Colonic mucosa (tissue), 4 donors: ENCODE measurements around the gene PSME2. TPM values are rescaled to one million over a fixed set of nuclear protein-coding genes. Genes with fewer than 3 reads are reported as not detected.

Experiments used
- DNase-seq: peaks from one replicate; pipeline ENCODE4 v3.0.0-alpha.2; 2020
- H3K27ac ChIP-seq: fragments of 200-600 bp; one replicate; pipeline ENCODE4 v1.8.0; 2021
- H3K27me3 ChIP-seq: fragments of 200-600 bp; one replicate; pipeline ENCODE4 v1.8.0; 2021
- H3K36me3 ChIP-seq: fragments of 200-600 bp; one replicate; pipeline ENCODE4 v1.8.0; 2021
- H3K4me1 ChIP-seq: fragments of 200-600 bp; one replicate; pipeline ENCODE4 v1.8.0; 2021; ENCODE audit warnings: mild to moderate bottlenecking
- H3K4me3 ChIP-seq: fragments of 200-600 bp; one replicate; pipeline ENCODE4 v1.8.0; 2021
- H3K9ac ChIP-seq, 2 donors: one replicate each; pipeline ENCODE4 v1.7.0; 2013; ENCODE audit warnings: control low read depth in 2 of 2, low read depth in 2 of 2, low read length in 2 of 2
- H3K9me3 ChIP-seq: fragments of 200-600 bp; one replicate; pipeline ENCODE4 v1.8.0; 2021
- intact Hi-C: fragments of 100-400 bp; cut with DNase I; formaldehyde crosslinking; loops from one replicate; pipeline ENCODE4 v1.14.1; 2022
- total RNA-seq, 2 donors: library from RNA; stranded (reverse); fragmentation: NEBNext Ultra II Directional in 1 of 2; extraction: Animal tissue kit (Norgen Biotek cat#: 25700) in 1 of 2; gene quantifications; one replicate each; pipeline ENCODE4 v1.2.1, GENCODE V29; 2021
- TF ChIP-seq, protein P1 (sequence below): fragments of 200-600 bp; IDR thresholded peaks from one replicate; pipeline ENCODE4 v1.8.0; 2022; ENCODE audit warnings: antibody characterized with exemption, mild to moderate bottlenecking
- donor health status: healthy.
- donor health status: DM: no; HTN: no; CAD: no.
- donor health status: DM: no; HTN: no; CAD: no.

PSME2 gene
- total RNA-seq, 2 donors from 2014 or later = 151 to 320 TPM

GRCh38 chr14:24172261-24172860, 26.0 kb upstream of the PSME2 start:
- TF ChIP-seq, protein P1, sequence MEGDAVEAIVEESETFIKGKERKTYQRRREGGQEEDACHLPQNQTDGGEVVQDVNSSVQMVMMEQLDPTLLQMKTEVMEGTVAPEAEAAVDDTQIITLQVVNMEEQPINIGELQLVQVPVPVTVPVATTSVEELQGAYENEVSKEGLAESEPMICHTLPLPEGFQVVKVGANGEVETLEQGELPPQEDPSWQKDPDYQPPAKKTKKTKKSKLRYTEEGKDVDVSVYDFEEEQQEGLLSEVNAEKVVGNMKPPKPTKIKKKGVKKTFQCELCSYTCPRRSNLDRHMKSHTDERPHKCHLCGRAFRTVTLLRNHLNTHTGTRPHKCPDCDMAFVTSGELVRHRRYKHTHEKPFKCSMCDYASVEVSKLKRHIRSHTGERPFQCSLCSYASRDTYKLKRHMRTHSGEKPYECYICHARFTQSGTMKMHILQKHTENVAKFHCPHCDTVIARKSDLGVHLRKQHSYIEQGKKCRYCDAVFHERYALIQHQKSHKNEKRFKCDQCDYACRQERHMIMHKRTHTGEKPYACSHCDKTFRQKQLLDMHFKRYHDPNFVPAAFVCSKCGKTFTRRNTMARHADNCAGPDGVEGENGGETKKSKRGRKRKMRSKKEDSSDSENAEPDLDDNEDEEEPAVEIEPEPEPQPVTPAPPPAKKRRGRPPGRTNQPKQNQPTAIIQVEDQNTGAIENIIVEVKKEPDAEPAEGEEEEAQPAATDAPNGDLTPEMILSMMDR = no peak
- Histone ChIP-seq H3K9ac (peak overlapping the region in 1 of 2 donors; percentile 12), H3K9me3 (no peaks in the 10 kb centered on the region), H3K27me3 (no peaks in the 10 kb centered on the region), H3K36me3 (peaks cover 6% of the 10 kb centered on the region), H3K4me1 (no peaks in the 10 kb centered on the region), H3K4me3 (peak overlapping the region; percentile 25), H3K27ac (no peak overlapping the region)
- intact Hi-C loops = no loop called here
- DNase-seq = no peak

DNA sequence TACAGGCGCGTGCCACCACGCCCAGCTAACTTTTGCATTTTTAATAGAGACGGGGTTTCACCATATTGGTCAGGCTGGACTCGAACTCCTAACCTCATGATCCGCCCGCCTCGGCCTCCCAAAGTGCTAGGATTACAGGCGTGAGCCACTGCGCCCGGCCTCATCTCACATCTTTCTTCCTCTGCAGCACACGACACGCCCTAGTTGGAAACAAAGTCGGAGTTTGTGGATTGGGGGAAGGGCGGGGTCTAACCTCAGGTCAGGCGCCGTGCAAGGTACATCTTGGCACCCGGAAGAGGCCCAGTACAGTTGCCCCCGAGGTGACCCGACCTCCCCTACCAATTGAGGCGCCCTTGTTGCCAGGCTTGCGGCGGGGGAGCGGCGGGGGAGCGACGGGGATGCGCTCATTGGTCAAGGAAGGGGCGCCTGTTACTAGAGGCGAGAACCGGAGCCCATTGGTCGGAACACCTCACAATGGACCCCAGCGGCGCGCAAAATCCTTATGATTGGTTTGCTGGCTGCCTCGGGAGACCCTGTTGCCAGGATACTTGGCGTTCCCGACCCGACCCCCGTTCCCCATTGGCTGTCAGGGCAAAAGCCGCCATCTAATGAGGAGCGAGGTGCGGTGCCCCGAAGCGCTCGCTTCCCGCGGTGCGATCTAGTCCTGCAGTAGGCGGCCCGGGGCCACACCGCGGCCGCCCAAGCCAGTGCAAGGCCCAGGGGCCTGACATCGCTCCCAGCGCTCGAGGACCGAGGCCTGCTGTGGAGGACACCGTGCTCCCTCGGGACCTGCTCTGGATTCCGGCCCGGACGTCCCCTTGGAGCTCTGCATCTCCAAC, 25.2 kb upstream of the PSME2 start, which contains the start of gene REC8:
Gene REC8 (plus strand): TSS at position 659 of the 839 bp plus-strand sequence. CDS start 473 bp downstream, outside the sequence.
- H3K9ac ChIP-seq = peak within 1 kb of the TSS in 1 of 2 donors; percentile 12
- H3K36me3 ChIP-seq = peaks cover 6% of the 10 kb centered on the region
- peak within 1 kb of the TSS; percentile 25 for H3K4me3 ChIP-seq
- no peaks in the 10 kb centered on the region for H3K4me1 ChIP-seq
- no peaks in the 10 kb centered on the region for H3K27me3 ChIP-seq
- DNase-seq = peak; percentile 64
- TF ChIP-seq, protein P1 = no peak
- no peaks in the 10 kb centered on the region for H3K9me3 ChIP-seq
- intact Hi-C loops = no loop called here
- H3K27ac ChIP-seq = no peak within 1 kb of the TSS

DNA sequence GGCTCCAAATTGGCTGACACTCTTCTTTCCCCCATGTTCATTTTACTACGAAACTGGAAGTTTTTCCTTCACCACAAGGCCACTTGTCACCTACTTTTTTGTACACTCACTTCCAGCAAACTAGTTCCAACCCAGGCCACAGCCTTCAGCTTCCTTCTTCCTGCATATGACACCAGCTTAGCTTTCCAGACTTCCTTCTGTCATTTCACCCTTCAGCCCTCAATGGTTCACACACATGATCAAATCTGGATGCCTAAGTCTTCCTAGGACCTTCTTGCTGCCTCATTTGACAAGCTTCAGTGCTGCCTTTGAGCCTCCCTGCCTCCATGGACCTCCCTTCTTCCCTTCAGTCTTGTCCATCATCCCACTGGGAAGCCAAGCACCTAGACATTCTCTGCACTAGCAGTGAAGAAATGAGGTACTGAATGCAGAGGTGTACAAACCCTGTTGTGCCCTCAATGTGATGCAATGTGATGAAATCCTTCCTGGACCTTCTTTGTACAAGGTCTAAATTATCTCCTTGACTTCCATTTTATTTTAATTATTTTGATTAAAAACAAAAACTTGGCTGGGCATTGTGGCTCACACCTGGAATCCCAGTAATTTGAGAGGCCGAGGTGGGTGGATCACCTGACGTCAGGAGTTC, 21.2 kb upstream of the PSME2 start:
- peaks cover 29% of the 10 kb centered on the region for H3K36me3 ChIP-seq
- peaks cover 6% of the 10 kb centered on the region for H3K4me1 ChIP-seq
- DNase-seq = no peak
- H3K9ac ChIP-seq = no peak overlapping the region
- no peak overlapping the region for H3K27ac ChIP-seq
- H3K27me3 ChIP-seq = no peaks in the 10 kb centered on the region
- TF ChIP-seq, protein P1 = no peak
- intact Hi-C loops = no loop called here
- no peaks in the 10 kb centered on the region for H3K9me3 ChIP-seq
- no peak overlapping the region for H3K4me3 ChIP-seq

GRCh38 chr14:24165785-24166184, 19.4 kb upstream of the PSME2 start:
- Histone ChIP-seq H3K9me3 (no peaks in the 10 kb centered on the region), H3K4me1 (peaks cover 13% of the 10 kb centered on the region), H3K27ac (no peak overlapping the region), H3K36me3 (peaks cover 29% of the 10 kb centered on the region), H3K4me3 (no peak overlapping the region), H3K27me3 (no peaks in the 10 kb centered on the region), H3K9ac (no peak overlapping the region)
- intact Hi-C loops = no loop called here
- DNase-seq = no peak
- TF ChIP-seq, protein P1 = no peak

DNA sequence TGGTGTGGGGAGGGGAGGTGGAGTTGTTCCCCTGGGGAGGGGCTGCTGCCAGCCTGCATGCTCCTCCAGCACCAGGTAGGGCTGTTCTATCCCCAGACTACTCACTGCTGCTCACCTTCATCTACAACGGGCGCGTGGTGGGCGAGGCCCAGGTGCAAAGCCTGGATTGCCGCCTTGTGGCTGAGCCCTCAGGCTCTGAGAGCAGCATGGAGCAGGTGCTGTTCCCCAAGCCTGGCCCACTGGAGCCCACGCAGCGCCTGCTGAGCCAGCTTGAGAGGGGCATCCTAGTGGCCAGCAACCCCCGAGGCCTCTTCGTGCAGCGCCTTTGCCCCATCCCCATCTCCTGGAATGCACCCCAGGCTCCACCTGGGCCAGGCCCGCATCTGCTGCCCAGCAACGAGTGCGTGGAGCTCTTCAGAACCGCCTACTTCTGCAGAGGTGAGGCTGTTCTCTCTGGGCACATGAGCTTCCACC, 18.1 kb upstream of the PSME2 start:
- no peak overlapping the region for H3K27ac ChIP-seq
- peaks cover 13% of the 10 kb centered on the region for H3K4me1 ChIP-seq
- intact Hi-C loops = no loop called here
- H3K36me3 ChIP-seq = peaks cover 27% of the 10 kb centered on the region
- no peaks in the 10 kb centered on the region for H3K9me3 ChIP-seq
- no peaks in the 10 kb centered on the region for H3K27me3 ChIP-seq
- TF ChIP-seq, protein P1 = no peak
- DNase-seq = no peak
- no peak overlapping the region for H3K4me3 ChIP-seq
- no peak overlapping the region for H3K9ac ChIP-seq
